HCT116 (cell line): ENCODE data around the gene CASP8. TPM values are rescaled to one million over a fixed set of nuclear protein-coding genes. Genes with fewer than 3 reads are reported as not detected.

Experiments used
- ATAC-seq: fragments of 200-7000 bp; cut with Tn5 transposase; 2 replicates; pipeline ENCODE4 v1.9.1; 2020; ENCODE audit warnings: mild to moderate bottlenecking, moderate library complexity
- BruUV-seq: library from RNA; stranded (reverse); fragments of 400-500 nt; replicated peaks from 2 replicates; lab custom pipeline; 2021; lab: Mats Ljungman, UMichigan
- CTCF ChIA-PET: fragments of 300-600 bp; sonication (Branson Sonifier 250); formaldehyde crosslinking; loops from one replicate; lab custom pipeline; 2021; ENCODE audit warnings: antibody characterized with exemption; lab: Charles Lee
- POLR2A ChIA-PET: fragments of 300-600, 350-600 bp; sonication (Branson Sonifier 250); formaldehyde crosslinking; loops from one replicate; lab custom pipeline; 2021; ENCODE audit warnings: antibody characterized with exemption; lab: Charles Lee
- RAD21 ChIA-PET, 2 experiments: fragments of 300-600 bp; sonication (Branson Sonifier 250); formaldehyde crosslinking; loops; one replicate each; lab custom pipeline; 2023; ENCODE audit warnings: low total read pairs in 2 of 2; ENCODE audit not compliant: uncharacterized antibody in 2 of 2, unreplicated experiment in 2 of 2, low non-redundant PET in 1 of 2; lab: Charles Lee
- DNase-seq: peaks from one replicate; pipeline ENCODE4 v3.0.0-alpha.2; 2010; ENCODE audit warnings: low read depth, low spot score
- H2AFZ ChIP-seq: fragments of 200-600 bp; shearing (Covaris generic), sonication (generic); 2 replicates; pipeline ENCODE4 v1.6.1; 2017; ENCODE audit warnings: low read depth, mixed run types, mixed read lengths, antibody characterized with exemption, low read length; ENCODE audit not compliant: poor library complexity, severe bottlenecking
- H3K27ac ChIP-seq: 2 replicates; pipeline ENCODE4 v1.5.1; 2012; ENCODE audit warnings: low read depth, low read length
- H3K27me3 ChIP-seq: fragments of 200-600 bp; sonication (generic); 2 replicates; pipeline ENCODE4 v1.6.1; 2016; ENCODE audit warnings: mixed run types, low read length, mixed read lengths; ENCODE audit not compliant: insufficient read depth
- H3K36me3 ChIP-seq, 2 experiments: fragments of 200-500 bp in 1 of 2; fragments of 200-600 bp in 1 of 2; sonication (Bioruptor generic) in 1 of 2; sonication (generic) in 1 of 2; 2 replicates each; pipeline versions ENCODE4 v1.5.1 to v1.6.1; 2014 to 2016; ENCODE audit warnings: low read length in 2 of 2, inconsistent platforms in 1 of 2, mixed read lengths in 1 of 2, mixed run types in 1 of 2; ENCODE audit not compliant: insufficient read depth in 2 of 2, control insufficient read depth in 1 of 2
- H3K4me1 ChIP-seq, 2 experiments: fragments of 200-600 bp in 1 of 2; sonication (generic) in 1 of 2; 2 replicates each; pipeline versions ENCODE4 v1.5.1 to v1.6.1; 2012 to 2017; ENCODE audit warnings: low read length in 2 of 2, inconsistent platforms in 1 of 2, mild to moderate bottlenecking in 1 of 2, mixed read lengths in 1 of 2, mixed run types in 1 of 2, moderate library complexity in 1 of 2; ENCODE audit not compliant: insufficient read depth in 2 of 2, control insufficient read depth in 1 of 2
- H3K4me2 ChIP-seq: fragments of 200-600 bp; sonication (generic); 2 replicates; pipeline ENCODE4 v1.6.1; 2017; ENCODE audit warnings: mixed run types, low read length, mixed read lengths
- H3K4me3 ChIP-seq, 2 experiments: fragments of 200-600 bp in 1 of 2; sonication (generic) in 1 of 2; replicated peaks in 1 of 2; 2 replicates each; pipeline ENCODE4 v1.5.1; 2011 to 2016; ENCODE audit warnings: low read length in 2 of 2, control low read depth in 1 of 2, low read depth in 1 of 2, mild to moderate bottlenecking in 1 of 2, mixed read lengths in 1 of 2, mixed run types in 1 of 2
- H3K79me2 ChIP-seq: fragments of 200-600 bp; sonication (generic); 2 replicates; pipeline ENCODE4 v1.6.1; 2017; ENCODE audit warnings: mild to moderate bottlenecking, mixed run types, low read length, moderate library complexity, mixed read lengths; ENCODE audit not compliant: insufficient read depth
- H3K9ac ChIP-seq: fragments of 200-600 bp; sonication (generic); 2 replicates; pipeline ENCODE4 v1.6.1; 2016; ENCODE audit warnings: low read length, mixed read lengths
- H3K9me2 ChIP-seq: fragments of 200-600 bp; sonication (generic), shearing (Covaris generic); 2 replicates; pipeline ENCODE4 v1.6.1; 2017; ENCODE audit warnings: mixed run types, mild to moderate bottlenecking, moderate library complexity; ENCODE audit not compliant: insufficient read depth
- H3K9me3 ChIP-seq, 2 experiments: fragments of 200-500 bp in 1 of 2; fragments of 200-600 bp in 1 of 2; sonication (Bioruptor generic) in 1 of 2; sonication (generic) in 1 of 2; 2 replicates each; pipeline ENCODE4 v1.6.1; 2014 to 2017; ENCODE audit warnings: low read length in 2 of 2, mixed read lengths in 2 of 2, inconsistent platforms in 1 of 2, low read depth in 1 of 2, mild to moderate bottlenecking in 1 of 2, mixed run types in 1 of 2, moderate library complexity in 1 of 2; ENCODE audit not compliant: control insufficient read depth in 1 of 2, insufficient read depth in 1 of 2
- H4K20me1 ChIP-seq: fragments of 200-600 bp; sonication (generic), shearing (Covaris generic); 2 replicates; pipeline ENCODE4 v1.6.1; 2017; ENCODE audit warnings: mixed run types, mild to moderate bottlenecking, moderate library complexity; ENCODE audit not compliant: insufficient read depth
- ATF3 ChIP-seq: IDR thresholded peaks from 2 replicates; pipeline ENCODE4 v1.6.1; 2012
- CBX3 ChIP-seq: IDR thresholded peaks from 2 replicates; pipeline ENCODE4 v1.6.1; 2012; ENCODE audit warnings: low read depth
- CEBPB ChIP-seq: IDR thresholded peaks from 2 replicates; pipeline ENCODE4 v1.6.1; 2012; ENCODE audit warnings: low read depth
- EGR1 ChIP-seq: IDR thresholded peaks from 2 replicates; pipeline ENCODE4 v1.6.1; 2012; ENCODE audit warnings: low read depth
- ELF1 ChIP-seq: IDR thresholded peaks from 2 replicates; pipeline ENCODE4 v1.6.1; 2012; ENCODE audit warnings: low read depth, borderline replicate concordance
- EZH2phosphoT487 ChIP-seq: fragments of 200-600 bp; IDR thresholded peaks from 2 replicates; pipeline ENCODE4 v1.6.1; 2018; ENCODE audit warnings: antibody characterized with exemption, borderline replicate concordance
- FOSL1 ChIP-seq: IDR thresholded peaks from 2 replicates; pipeline ENCODE4 v1.6.1; 2012; ENCODE audit warnings: low read depth
- JUND ChIP-seq: IDR thresholded peaks from 2 replicates; pipeline ENCODE4 v1.6.1; 2012
- MAX ChIP-seq: IDR thresholded peaks from 2 replicates; pipeline ENCODE4 v1.6.1; 2012
- POLR2A ChIP-seq: IDR thresholded peaks from 2 replicates; pipeline ENCODE4 v1.7.0; 2011; ENCODE audit warnings: borderline replicate concordance; ENCODE audit not compliant: insufficient read depth, insufficient read length; ENCODE audit errors: extremely low read depth
- POLR2AphosphoS5 ChIP-seq: IDR thresholded peaks from 2 replicates; pipeline ENCODE4 v1.6.1; 2011; ENCODE audit warnings: mild to moderate bottlenecking, low read depth, low read length, moderate library complexity
- RAD21 ChIP-seq: IDR thresholded peaks from 2 replicates; pipeline ENCODE4 v1.6.1; 2012; ENCODE audit warnings: low read depth, mild to moderate bottlenecking
- REST ChIP-seq: IDR thresholded peaks from 2 replicates; pipeline ENCODE4 v1.6.1; 2012; ENCODE audit warnings: low read depth
- SIN3A ChIP-seq: IDR thresholded peaks from 2 replicates; pipeline ENCODE4 v1.6.1; 2012; ENCODE audit warnings: low read depth
- SP1 ChIP-seq: IDR thresholded peaks from 2 replicates; pipeline ENCODE4 v1.6.1; 2012; ENCODE audit warnings: low read depth
- SRF ChIP-seq: IDR thresholded peaks from 2 replicates; pipeline ENCODE4 v1.6.1; 2012; ENCODE audit warnings: low read depth
- TCF7L2 ChIP-seq: IDR thresholded peaks from 2 replicates; pipeline ENCODE4 v1.7.0; 2011; ENCODE audit warnings: borderline replicate concordance, inconsistent platforms; ENCODE audit not compliant: insufficient read depth, insufficient read length; ENCODE audit errors: extremely low read depth
- ZFX ChIP-seq: fragments of 450-650 bp; IDR thresholded peaks from 2 replicates; pipeline ENCODE4 v1.6.1; 2017
- ZNF274 ChIP-seq: fragments of 200-500 bp; sonication (Bioruptor generic); IDR thresholded peaks from 2 replicates; pipeline ENCODE4 v1.6.1; 2014; ENCODE audit warnings: mild to moderate bottlenecking, low read depth, low read length, inconsistent platforms
- intact Hi-C: fragments of 100-400 bp; cut with micrococcal nuclease; formaldehyde crosslinking; loops from 2 replicates; pipeline ENCODE4 v1.10.0; 2022
- total RNA-seq: library from RNA; stranded (reverse); gene quantifications from one replicate; pipeline ENCODE4 v1.2.1, GENCODE V29; 2021; ENCODE audit not compliant: unreplicated experiment

Gene CASP8
- total RNA-seq, 1 experiment from 2014 or later, result 29.6 TPM

GRCh38 chr2:201220102-201220570 lies 40.2 kb upstream of the CASP8 start:
- no TSS peak for BruUV-seq
- TF ChIP-seq CBX3 (no peak), SIN3A (no peak), MAX (no peak), EZH2phosphoT487 (no peak), FOSL1 (no peak), ZFX (no peak), POLR2A (no peak), POLR2AphosphoS5 (no peak), CEBPB (no peak), ATF3 (no peak), REST (no peak), ZNF274 (no peak), RAD21 (no peak), ELF1 (no peak), TCF7L2 (no peak), SRF (no peak), EGR1 (no peak), SP1 (no peak), JUND (no peak)
- TF ChIP-seq, all 23 proteins: peak for 0
- ChIA-PET CTCF (interaction anchor here (6.1 kb wide), 1 partner anchor 12 kb away, joined by 39 read pairs; no protein-coding TSS in a partner anchor), RAD21 (interaction anchor here in 1 of 2 experiments (0.6 kb wide), 1 partner anchor 110 kb away, joined by 5 read pairs; no protein-coding TSS in a partner anchor), POLR2A (no interaction called here)
- ATAC-seq (no peak), DNase-seq (no peak)
- Histone ChIP-seq H3K36me3 (no peaks in the 10 kb centered on the region), H3K4me1 (peaks cover 6 to 17% of the 10 kb centered on the region in 2 experiments; a peak in 3 of 4 replicates), H3K79me2 (no peaks in the 10 kb centered on the region), H3K4me3 (no peak overlapping the region), H3K9me3 (no peaks in the 10 kb centered on the region), H4K20me1 (no peaks in the 10 kb centered on the region), H2AFZ (no peak overlapping the region), H3K27me3 (no peaks in the 10 kb centered on the region), H3K27ac (no peak overlapping the region), H3K4me2 (no peak overlapping the region), H3K9ac (no peak overlapping the region), H3K9me2 (no peaks in the 10 kb centered on the region)
- intact Hi-C loops, result no loop called here
